GM19455 (cell line): ENCODE results near the gene TRMT2A.

Experiments used
- ATAC-seq: cut with Tn5 transposase; IDR thresholded peaks from one replicate; pipeline ENCODE4 v1.9.1; 2021; ENCODE audit not compliant: unreplicated experiment

The TRMT2A gene

GRCh38 chr22:20065896-20066616 lies 51.0 kb downstream of the TRMT2A start:
- no peak for ATAC-seq

GRCh38 chr22:20064545-20065262 lies 52.3 kb downstream of the TRMT2A start:
- no peak for ATAC-seq

GRCh38 chr22:20064140-20064480 lies 52.9 kb downstream of the TRMT2A start:
- ATAC-seq = no peak

- ATAC-seq = no peak
These were observed 53.5 kb downstream of the TRMT2A start for GRCh38 chr22:20063271-20064139.

- no peak for ATAC-seq
These were observed 54.3 kb downstream of the TRMT2A start for GRCh38 chr22:20062766-20063083.

GRCh38 chr22:20062043-20062765 lies 54.8 kb downstream of the TRMT2A start:
- no peak for ATAC-seq
